HS-27A (cell line): Measurements from ENCODE around the gene RCAN2.
"Not testable (repeated sequence)": the region's sequence is repeated elsewhere in the genome, so short reads cannot be mapped to it uniquely, and the experiment has no call there.

ENCODE experiments used
- DNase-seq: peaks from one replicate; pipeline ENCODE4 v3.0.0-alpha.2; 2012; ENCODE audit warnings: low read depth, missing footprints

RCAN2 gene

DNA sequence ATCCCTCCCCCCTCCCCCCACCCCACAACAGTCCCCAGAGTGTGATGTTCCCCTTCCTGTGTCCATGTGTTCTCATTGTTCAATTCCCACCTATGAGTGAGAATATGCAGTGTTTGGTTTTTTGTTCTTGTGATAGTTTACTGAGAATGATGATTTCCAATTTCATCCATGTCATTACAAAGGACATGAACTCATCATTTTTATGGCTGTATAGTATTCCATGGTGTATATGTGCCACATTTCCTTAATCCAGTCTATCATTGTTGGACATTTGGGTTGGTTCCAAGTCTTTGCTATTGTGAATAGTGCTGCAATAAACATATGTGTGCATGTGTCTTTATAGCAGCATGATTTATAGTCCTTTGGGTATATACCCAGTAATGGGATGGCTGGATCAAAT lies 158.8 kb downstream of the RCAN2 start:
- not testable (repeated sequence) for DNase-seq

DNA sequence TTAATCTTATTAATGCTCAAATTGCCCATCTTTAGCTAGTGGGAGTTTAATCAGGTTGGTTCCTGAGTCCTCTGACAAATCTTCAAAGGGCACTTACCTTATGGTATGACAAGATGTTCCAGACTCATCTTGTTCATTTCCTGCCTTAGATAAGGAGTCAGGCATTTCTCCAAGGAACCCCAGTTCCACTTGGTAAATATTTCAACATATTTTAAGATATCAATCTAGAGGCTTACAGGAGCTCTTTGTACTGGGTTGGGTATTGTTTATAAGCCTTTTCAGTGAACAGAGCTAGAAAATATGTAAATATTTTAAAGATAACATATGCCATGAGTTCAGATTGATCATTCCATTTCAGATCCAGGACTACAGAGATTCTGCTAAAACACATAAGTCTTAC lies 159.8 kb downstream of the RCAN2 start:
- DNase-seq = no peak

DNA sequence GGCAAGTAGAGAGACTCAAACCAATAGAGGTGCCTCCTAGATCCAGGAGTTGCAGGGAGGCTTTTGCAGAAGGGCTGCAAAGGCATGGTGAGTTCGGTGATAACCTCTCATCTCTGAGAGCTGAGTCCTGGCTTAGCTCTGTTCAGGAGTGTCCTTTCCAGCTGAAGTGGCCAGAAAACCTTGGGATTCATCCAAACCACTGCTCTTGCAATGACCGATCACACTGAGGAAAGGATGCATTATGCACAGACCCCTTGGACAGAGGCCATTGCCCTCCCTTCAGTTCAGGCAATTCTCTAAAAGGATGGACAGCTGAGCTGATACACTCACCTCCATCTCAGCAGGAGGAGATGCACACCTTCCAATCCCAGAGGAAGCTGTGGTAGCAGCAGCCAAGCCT lies 161.7 kb downstream of the RCAN2 start:
- DNase-seq = no peak

DNA sequence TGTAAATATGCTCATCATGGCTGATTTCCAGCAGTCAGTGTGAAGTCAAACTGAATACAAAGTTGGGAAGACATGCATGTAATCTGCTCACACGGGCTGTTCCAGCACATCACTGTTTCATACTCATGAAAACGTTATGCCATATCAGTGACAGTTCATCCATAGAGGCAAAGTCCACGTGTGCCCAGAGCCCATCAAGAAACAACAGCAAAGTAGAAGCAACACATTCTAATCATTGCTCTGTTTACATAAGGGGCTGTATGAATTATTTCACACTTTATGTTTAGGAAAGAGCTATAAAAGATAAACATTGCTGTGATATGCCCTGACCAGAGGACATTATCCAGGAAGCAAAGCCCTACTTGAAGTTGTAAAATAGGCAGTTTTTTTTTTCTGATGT lies 163.5 kb downstream of the RCAN2 start:
- no peak for DNase-seq

DNA sequence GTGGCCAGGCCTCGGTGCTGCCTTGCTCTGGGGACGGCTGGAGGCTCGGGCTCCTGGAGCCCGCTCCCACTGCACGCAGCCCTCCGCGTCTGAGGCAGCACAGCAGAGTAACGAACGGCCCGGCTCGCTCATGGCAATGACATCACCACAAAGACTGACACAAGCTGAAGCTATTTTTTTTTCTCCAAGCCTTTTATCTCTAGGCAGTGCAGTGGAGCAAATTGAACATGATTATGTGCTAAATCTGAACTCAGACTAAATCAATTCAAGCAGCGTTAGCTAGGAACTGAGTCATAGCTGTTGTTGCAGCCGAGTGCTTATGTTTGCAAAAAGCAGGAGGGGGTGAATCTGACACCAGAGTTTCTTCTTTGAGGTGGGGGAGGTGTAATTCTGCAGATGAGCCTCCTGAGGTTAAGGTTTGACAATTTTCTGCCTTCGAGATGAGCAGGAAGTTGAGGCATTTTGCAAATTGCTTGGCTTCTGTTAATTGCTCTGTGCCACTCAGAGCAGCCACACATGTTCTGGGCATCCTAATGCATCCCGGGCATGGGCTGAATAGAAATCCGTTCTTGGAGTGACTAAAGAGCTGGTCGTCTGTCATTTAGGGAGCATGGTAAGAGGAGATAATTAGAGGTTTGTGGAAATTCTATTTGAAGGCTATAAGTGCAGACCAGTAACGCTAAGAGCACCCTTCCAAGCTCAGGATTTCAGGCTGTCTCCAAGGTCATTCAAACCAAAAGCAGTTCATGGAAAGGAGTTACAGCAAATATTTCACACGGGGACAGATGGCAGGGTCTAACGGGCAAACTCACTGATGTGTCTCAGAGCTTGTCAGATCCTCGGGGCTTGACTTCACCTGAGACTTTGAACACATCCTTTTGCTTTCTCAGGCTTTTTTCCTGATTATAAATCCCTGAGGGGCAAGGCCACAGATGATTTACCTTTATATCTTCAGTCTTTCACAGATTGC lies 165.4 kb downstream of the RCAN2 start:
- DNase-seq = no peak

DNA sequence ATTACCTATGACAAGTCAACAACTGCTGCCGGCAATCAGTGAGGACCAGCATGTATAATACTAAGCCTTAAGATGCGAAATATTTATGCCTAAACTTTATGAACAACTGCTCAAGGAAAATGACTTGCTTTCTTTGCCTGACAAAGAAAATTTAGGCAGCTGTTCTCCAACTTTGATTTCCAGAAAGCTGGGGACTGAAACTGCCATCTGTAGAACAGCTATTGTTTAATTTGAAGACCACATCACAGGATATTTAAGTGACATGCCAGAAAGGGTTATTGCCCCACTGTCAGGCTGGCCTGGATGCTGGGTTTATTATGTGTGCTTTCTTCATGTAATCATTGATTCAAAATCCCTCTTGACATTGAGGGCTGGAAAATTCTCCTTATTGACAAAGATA lies 166.5 kb downstream of the RCAN2 start:
- no peak for DNase-seq

DNA sequence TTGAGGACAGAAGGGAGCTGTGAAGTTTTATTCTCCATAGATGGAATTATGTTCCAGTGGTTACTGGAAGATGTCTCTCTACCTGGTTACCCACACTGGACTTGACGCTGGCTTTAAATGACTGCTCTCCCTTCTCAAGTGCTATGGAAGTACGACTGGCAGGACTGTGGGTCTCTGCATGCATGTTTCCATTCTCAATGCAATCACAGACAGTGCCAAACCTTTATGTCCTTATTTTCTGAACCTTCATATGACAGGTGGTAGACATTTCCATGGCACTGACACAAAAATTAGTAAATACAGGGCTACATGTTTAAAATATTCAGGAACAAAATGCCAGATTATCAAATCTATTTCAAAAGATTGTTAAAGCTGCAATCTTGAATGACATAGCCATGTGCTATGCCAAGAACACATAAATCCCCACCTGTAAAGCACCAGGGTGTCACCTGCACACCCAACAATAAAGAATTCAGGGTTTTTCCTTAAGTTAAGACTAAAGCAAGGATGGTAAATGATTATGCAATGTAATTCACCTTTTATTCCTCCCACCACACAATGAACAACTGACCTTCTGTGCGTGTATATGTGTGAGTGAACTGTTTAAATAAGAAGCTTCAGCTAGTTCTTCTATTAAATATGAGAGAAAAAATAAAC lies 167.2 kb downstream of the RCAN2 start:
- no peak for DNase-seq

DNA sequence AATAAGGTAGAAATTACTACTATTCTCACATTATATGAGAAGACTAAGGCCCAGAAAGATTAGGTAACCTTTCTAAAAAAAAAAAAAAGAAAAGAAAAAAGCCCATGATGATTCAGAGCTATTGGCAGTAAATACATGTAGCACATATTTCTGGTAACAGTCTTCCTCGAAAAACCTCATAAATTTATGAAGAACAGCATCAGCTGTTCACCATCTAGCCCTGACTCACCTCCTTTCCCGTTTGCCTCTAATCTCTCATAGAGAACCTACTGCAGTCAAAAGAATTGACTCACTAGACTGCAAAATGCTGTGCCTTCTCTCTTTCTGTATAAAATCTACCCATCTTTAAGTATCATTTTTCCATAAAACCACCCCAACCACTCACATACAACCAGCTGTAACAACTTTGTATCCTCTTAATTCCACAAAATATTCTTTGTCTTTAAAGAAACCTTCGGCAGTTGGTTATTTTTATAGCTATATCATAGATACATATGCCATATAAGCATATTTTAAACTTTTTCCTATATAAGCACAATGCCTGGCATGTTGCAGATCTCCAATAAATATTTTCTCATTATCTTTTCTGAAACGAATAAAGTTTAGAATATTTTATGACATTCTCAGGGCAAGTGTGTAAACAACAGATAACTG lies 167.8 kb downstream of the RCAN2 start:
- no peak for DNase-seq

DNA sequence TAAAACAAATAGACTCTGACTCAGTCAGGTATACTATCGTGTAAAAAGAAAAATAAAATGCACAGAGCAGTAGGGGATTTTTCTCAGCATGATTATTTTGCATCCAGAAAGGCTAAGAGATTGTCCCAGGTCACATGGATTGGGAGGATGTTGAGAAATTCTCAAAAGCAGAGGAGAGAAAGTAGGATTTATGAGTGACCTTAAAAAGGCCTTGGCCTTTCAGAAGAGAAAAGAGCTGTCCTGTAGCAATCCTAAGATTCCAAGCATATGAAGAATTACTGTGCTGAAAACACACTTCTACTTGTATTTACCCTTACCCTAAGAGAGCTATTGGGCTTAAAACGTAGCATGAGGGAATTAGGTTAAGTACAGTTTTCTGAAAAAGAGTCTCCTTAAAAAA lies 170.7 kb downstream of the RCAN2 start:
- no peak for DNase-seq

DNA sequence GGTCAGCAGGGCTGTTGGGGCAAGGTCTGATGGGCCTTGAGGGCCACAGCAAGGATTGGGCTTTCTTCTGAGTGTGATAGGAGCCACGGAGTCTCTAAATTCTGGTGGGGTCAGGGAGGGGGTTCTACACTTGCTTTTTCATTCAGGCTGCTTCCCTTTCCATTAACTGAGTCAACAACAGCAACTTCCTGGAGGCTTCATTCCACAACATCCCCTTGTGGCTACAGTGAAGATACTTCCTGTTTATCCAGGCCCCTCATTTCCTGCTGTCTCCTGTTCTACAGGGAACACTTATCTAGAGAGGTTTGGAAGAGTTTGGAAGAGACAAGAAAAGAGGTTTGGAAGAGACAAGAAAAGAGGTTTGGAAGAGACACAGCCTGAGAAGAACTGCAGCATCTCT lies 175.7 kb downstream of the RCAN2 start:
- DNase-seq = no peak

DNA sequence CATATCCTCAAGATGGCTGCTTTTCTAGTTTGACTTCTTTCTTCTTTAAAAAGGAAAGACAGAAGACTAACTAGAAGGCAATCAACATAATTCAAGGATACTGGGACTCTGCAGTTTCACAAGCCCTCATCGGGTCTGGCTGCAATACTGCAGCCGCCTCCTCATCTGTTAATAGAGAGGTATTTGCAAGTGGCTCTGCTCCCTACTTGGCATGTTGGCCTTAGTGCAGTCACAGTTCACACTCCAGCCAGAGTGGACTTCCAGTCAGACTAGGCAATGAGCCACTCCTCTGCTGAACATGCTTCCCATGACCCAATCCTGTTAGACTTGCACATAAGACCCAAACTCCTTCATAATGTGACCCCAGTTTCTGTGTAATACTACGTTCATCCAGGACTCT lies 178.6 kb downstream of the RCAN2 start:
- DNase-seq = no peak

DNA sequence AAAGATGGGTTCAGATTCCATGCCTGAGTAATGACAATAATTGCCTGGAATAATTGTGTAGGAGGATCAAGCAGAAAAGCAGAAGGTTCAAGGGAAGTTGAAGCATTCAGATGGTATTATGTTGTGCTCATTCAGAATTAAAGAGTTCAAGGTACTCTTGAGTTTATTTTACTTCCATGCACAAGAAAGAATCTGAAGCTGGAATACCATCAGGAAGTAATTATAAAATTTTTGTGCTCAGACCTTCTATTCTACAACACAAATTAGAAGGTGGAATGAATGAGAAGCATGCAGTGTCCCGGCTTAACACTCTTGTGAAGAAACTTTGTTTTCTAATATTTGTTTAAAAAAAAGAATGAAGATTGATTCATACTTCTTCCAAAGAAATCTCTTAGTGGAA lies 181.1 kb downstream of the RCAN2 start:
- no peak for DNase-seq

DNA sequence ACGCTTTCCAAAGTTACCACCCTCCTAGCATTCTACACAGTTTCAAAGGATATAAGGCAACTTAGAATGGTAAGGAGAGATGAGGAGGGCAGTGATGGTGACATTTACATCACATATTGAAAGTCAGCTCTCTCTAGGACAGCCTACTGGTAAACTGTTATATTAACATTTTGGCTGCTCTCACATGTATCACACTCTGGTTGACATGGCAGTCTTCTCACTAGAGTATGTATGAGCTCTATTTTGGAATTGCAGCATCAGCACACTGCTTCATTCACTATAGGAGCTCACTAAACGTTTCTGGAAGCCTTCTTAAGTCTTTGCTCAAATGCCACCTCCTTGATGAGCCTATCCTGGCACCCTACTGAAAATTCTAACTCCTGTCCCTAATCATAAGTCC lies 184.8 kb downstream of the RCAN2 start:
- DNase-seq = no peak

DNA sequence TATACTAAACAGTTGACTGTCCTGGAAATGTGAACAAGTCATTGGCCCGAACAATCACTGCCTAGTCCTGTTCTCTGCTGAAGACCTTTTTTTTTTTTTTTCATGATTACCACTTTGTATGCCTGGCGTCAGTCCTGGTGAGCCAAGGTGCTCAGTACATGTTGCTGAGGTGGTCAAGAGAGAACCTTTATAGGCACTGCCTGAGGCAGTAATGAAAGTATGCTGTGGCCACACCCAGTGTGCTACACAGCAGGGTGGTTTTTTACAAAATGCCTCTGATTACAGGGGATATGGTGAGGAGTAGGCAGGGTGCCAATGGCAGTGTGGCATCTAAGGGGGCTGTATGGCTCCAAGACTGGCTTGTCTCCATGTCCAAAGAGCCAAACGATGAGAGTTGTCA lies 185.4 kb downstream of the RCAN2 start:
- no peak for DNase-seq

DNA sequence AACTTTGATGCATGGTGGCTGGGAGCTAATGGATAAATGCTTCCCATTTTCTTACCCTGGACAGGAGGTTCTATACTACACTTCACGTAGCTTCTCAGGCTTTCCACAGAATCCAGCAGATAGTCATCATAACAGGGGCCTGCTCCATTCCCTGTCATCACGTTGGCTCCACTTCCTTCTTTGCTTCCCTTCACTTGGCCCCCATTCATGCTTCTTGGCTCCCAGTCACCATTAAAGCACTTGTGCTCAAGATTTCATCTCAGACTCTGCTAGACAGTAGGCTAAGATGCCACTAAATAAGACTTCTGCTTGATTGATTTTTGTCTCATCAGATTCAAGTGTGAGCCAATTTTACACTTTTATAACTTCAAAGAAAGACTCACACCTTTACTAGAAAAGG lies 186.0 kb downstream of the RCAN2 start:
- no peak for DNase-seq

DNA sequence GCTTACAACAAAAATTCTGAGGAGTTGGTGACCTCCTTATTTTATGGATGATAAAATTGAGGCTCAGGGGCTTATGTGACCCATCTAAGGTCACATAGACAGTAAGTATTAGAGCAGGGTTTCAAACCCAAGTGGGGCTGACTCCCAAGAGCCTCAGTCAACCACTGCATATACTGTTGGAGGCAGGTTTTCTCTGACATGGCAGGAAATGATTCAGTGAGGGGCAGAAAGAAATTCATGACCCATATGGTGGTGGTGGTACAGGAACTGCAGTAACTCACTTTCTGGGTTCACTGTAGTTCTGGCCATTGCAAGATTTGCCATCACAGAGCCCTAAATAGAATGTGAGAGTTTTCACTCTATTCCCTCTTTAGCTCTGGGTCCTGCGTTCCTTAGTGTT lies 188.4 kb downstream of the RCAN2 start:
- no peak for DNase-seq

DNA sequence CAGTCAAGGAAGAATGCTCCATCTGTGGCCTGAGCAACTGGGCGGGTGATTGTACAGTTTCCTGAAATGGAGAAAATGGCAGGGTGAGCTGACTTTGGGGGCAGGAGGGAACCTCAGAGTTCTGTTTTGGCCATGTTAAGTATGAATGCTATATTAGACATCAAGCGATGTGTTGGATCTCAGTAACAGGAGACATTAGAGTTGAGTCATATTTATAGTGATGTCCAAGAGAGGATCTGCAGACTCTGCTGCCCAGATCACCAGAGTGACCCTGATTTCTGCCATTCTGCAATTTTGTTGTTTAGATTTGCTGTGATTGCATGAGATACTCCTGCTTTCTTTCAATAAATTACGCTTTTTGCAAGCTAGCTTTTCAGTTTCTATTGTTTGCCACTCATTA lies 189.1 kb downstream of the RCAN2 start:
- no peak for DNase-seq

DNA sequence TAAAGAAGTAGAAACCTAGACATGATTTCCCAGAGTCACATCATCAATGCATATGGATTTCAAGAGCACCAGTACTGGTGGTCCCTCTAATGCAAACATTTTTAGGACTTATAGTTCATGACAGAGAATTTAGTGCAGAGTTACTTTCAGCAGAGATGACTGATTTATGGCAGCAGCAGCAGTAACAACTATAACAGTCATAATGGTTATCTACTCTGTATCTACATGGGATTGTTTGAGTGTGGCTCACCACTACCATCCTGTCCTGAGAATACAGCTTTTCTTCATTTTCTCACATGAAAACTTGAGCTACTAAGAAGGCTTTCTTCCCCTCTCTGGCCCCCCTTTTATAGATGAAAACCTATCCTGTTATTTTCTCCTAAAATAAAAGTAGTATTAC lies 192.0 kb downstream of the RCAN2 start:
- no peak for DNase-seq

DNA sequence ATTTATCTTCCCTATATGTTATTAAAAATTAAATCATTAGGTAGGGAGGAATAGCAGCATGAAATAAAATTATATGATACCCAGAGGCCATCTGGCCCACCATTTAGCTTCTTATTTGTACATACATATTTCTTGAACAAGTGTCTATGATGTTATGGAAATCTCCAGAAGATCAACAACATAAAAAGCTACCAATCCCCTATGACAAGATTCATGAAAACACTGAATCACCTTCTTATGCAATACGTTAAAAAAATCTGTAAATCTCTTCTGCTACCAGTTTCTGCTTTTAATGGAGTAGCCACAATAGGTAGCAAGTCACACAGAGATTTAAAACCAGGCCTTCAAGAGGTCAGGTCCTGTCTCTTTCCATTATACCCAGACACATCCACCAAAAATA lies 194.7 kb downstream of the RCAN2 start:
- DNase-seq = no peak

DNA sequence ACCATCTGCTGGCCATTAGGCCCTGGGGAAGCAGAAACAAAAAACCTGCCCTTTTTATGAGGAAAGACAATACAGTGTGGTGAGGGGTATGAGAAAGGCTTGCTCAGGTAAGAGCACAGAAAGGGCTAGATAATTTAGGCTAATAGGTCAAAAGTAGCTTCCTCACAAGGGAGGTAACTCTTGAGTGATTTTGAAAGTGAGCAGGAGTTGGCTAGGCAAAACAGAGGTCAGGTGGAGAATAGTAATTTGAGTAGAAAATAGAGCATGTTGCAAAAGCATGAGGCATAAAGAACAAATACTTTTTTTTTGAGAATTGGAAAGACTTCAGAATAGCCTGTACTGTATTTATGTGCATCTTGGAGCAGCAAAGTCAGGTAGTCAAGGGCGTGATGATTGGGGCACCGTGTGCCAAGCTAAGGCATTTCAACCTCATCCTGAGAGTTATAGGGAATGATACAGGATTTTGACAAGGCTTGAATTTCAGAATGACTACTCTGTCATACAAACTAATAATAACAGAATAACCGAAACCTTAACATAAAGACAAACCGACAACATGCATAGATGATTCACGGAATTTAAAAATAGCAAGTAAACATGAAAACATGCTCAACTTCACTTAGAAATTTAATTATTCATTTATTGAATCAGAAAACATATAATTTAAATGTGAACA lies 197.5 kb downstream of the RCAN2 start:
- no peak for DNase-seq

DNA sequence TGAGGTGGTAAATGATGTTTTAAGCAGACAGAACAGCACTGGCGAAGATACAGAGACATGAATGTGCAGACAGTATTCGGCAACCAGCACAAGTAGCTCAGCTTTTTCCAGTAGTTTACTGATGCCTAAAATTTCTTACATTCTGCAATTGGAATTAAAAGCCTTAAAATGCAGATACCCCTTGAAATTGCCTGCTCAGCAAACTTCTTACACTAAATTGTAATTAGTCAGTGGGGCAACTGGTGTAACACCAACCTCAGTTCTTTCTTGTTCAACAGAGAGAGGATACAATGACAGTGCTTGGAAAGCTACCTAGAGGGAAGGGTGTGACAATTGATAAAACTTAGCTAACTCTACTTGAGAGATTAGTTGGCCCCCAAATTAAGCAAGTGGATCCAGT lies 199.4 kb downstream of the RCAN2 start:
- DNase-seq = no peak

DNA sequence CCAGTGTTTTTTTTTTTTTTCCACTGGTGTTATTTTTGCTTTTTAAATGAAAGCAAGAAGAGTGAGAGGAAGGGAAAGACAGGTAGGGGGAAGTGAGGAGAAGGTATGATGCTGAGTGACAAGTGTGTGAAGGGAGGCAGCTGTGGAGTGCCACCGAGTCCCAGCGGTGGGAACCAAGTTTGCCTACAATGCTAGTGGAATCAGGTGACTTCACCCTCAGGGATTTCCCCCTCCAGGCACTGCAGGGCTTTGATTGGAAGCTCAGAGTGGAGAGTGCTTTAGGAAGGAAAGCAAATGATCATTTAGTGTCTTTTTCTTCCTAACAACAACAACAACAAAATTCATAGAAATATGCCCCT lies 200.0 kb downstream of the RCAN2 start:
- no peak for DNase-seq
